NCI-H345 treated with DMSO at 0.1 percent for 48 hours (cell line): ENCODE results near the gene SP2.

Experiments
- DNase-seq: peaks from one replicate; lab custom pipeline; 2025; ENCODE audit not compliant: unreplicated experiment; lab: John Stamatoyannopoulos, UW

Gene SP2

DNA sequence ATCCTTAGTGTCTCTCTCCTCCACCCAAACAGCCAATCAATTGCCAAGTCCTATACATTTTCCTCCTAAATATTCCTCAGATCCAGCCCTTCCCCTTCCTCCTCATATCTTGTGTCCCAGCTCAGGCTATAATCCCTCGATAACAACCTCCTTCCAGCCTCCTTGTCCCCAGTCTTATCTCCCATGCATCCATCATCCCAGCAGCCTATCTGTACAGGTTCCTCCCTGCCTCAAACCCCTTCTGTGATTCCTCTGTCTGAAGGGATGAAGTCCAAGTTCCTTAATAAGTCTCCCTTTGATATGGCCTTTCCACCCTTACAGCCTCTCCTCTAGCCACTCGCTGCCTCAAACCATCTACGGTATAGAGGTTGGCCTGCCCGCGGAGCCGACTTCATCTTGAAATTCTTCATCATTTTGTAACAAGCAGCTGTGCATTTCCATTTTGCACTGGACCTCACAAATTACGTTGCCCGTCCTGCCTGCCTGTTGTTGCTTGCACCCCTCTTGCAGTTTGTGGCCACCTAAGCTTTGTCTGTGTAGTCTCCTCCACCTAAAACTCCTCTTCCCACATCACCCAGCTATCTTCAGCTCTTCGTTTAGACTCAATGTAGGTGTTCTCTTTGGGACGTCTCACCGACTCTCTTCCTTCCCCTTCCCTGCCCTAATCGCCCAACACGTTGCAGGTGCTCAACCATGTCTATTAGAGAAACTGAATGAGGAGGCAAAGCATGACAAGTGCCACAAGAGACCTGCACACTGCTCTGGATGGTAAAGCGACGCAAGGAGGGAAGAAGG, 74.1 kb downstream of the SP2 start:
- no peak for DNase-seq

DNA sequence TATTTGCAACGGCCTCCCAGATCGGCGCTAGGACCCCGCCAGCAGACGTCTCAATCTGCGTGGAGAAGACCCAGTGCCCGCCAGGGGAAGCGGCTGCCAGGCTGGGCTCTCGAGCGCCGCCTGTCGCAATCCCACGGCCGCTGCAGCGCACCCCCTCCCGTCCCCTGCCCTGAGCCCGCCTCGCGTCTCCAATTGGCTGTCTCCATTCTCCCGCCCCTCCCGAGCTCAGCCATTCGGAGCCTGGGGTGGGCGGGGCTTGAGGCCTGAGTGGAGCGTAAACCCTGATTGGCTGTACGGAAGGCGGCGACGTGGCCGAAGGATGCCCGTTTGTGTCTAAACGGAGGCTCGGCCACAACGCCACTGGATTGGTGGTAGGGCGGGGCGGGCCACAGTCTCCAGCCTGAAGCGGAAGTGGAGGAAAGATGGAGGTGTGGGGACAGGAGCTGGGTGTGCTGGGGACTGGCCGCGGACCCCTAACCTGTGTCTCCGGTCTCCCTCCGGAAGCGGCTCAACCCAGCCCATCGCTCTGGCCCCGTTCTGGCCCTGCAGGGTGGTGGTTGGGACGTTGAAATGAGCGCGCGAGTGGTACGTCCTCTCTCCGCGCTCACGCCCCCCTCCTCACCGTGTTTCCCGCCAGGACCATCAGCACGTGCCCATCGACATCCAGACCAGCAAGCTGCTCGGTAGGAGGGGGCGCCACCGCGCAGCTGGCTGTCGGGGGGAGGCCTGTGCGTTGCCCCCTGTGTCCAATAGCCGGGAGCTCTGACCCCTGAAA, 74.9 kb downstream of the SP2 start, which contains the start of gene CDK5RAP3:
CDK5RAP3 (plus strand) TSS at position 389 of the 775 bp plus-strand sequence; CDS start at position 423, 34 bp downstream.
- DNase-seq, result peak; percentile 96

DNA sequence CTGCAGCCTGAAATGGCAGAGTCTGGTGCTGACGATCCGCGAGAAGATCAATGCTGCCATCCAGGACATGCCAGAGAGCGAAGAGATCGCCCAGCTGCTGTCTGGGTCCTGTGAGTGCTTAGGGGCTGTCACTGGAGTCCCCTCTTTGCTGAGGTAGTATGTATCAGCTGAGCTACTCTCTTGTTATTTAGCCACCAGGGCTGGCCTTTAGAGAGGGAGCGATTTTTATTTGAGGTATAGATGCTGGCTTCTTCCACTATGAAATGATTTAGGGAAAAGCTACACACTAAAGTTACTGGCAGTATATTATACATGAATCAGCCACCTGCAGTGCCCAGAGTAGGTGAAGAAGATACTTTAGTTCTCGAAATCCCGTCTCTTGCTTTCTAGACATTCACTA, 77.5 kb downstream of the SP2 start:
- DNase-seq, result peak; percentile 80

DNA sequence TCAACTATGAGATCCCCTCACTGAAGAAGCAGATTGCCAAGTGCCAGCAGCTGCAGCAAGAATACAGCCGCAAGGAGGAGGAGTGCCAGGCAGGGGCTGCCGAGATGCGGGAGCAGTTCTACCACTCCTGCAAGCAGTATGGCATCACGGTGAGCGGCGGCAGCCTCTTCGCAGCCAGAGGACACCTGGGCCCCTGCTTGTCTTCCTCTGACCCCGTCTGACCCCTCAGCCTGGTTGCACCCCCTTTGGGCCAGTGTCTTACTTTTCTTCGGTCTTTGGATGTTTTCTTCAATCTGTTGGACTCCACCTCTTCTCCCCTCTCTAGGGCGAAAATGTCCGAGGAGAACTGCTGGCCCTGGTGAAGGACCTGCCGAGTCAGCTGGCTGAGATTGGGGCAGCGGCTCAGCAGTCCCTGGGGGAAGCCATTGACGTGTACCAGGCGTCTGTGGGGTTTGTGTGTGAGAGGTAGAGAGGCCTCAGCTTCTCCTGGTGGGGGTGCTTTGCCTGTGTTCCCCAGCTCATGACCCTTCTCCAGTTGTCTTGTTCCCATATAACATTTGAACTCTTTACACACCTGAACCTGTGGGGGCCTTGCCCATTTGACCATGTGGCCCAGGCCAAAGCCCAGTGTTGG, 79.3 kb downstream of the SP2 start:
- no peak for DNase-seq

DNA sequence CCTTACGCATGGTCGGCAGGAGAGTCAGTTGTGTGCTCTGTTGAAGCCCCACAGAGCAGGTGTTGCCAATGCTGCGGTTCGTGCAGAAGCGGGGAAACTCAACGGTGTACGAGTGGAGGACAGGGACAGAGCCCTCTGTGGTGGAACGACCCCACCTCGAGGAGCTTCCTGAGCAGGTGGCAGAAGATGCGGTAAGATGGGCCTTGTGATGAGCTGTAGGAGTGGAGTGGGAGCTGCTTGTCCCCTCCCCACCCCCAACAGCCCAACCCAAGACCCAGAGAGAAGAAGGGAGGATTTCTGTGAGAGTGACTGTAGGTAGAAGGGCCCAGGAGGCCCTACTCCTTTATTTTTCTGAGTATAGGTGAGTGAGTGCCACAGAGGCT, 79.8 kb downstream of the SP2 start:
- DNase-seq, result no peak

DNA sequence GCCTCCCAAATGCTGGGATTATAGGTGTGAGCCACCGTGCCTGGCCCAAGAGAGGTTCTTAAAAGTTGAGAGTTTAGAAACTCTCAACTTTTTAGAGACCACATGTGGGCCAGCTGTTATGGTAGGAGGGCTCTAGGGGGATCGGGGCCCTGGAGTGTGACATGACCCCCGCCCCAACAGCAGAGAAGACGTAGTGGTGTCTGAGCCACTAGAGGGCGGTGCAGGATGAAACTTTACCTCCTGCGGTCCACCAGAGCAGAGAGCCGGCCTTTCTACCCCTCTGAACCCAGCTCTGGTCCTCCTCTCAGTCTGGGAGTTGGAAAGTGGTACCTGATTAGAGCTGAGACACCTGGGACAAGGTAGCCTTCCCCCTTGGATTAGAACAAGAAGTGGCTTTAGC, 82.3 kb downstream of the SP2 start:
- DNase-seq, result peak; percentile 4
